Stomach (tissue), 4 donors: Measurements from ENCODE around the gene SZT2.

Experiments
- CTCF ChIP-seq, 7 experiments: fragments of 450-650 bp in 4 of 7; fragments of 200-600 bp in 3 of 7; sonication (generic) in 3 of 7; IDR thresholded peaks; one replicate each; pipeline ENCODE4 v1.5.1; 2016 to 2019; ENCODE audit warnings: antibody characterized with exemption in 7 of 7, control low read depth in 2 of 7, mild to moderate bottlenecking in 1 of 7
- EP300 ChIP-seq: sonication (generic); formaldehyde crosslinking; IDR thresholded peaks from one replicate; pipeline ENCODE4 v1.6.1; 2017; ENCODE audit warnings: antibody characterized with exemption
- POLR2A ChIP-seq, 4 donors: fragments of 450-650 bp; IDR thresholded peaks; one replicate each; pipeline ENCODE4 v1.6.1; 2016; ENCODE audit warnings: antibody characterized with exemption in 4 of 4, control low read depth in 2 of 4, mild to moderate bottlenecking in 1 of 4, moderate library complexity in 1 of 4
- POLR2AphosphoS5 ChIP-seq, 3 donors: sonication (generic); formaldehyde crosslinking; IDR thresholded peaks; one replicate each; pipeline ENCODE4 v1.6.1; 2016; ENCODE audit warnings: antibody characterized with exemption in 3 of 3

GRCh38 chr1:43492826-43493225 lies 103.1 kb downstream of the SZT2 start:
- TF ChIP-seq CTCF (IDR thresholded peaks at IDR 0.05): no peak
- TF ChIP-seq POLR2AphosphoS5 (IDR thresholded peaks at IDR 0.05): no peak
- no peak for TF ChIP-seq POLR2A (IDR thresholded peaks at IDR 0.05)
- no peak for TF ChIP-seq EP300
